HUES64 (cell line): ENCODE data around the gene IMPA2.

Experiments used
- H3K27ac ChIP-seq: 2 replicates; pipeline ENCODE4 v1.7.0; 2013; ENCODE audit warnings: low read depth, low read length, inconsistent platforms
- H3K27me3 ChIP-seq: 2 replicates; pipeline ENCODE4 v1.6.1; 2013; ENCODE audit warnings: mild to moderate bottlenecking, low read length; ENCODE audit not compliant: insufficient read depth
- H3K36me3 ChIP-seq: 2 replicates; pipeline ENCODE4 v1.6.1; 2013; ENCODE audit warnings: mild to moderate bottlenecking, low read length; ENCODE audit not compliant: insufficient read depth
- H3K4me1 ChIP-seq: 2 replicates; pipeline ENCODE4 v1.6.1; 2013; ENCODE audit warnings: mild to moderate bottlenecking, low read length, moderate library complexity; ENCODE audit not compliant: insufficient read depth
- H3K4me3 ChIP-seq: 2 replicates; pipeline ENCODE4 v1.5.1; 2013; ENCODE audit warnings: mild to moderate bottlenecking, low read length, moderate library complexity
- H3K9ac ChIP-seq: 2 replicates; pipeline ENCODE4 v1.6.1; 2013; ENCODE audit warnings: mild to moderate bottlenecking, low read depth, low read length
- H3K9me3 ChIP-seq: 2 replicates; pipeline ENCODE4 v1.6.1; 2013; ENCODE audit warnings: low read depth, low read length; ENCODE audit not compliant: insufficient read depth
- WGBS: fragments of 150-250, 120-280 bp; methylation state at CpG from one replicate; pipeline ENCODE4 v1.1.7; 2013; ENCODE audit warnings: missing lambda C conversion rate; 5-methylcytosine and 5-hydroxymethylcytosine counted together

IMPA2 gene

GRCh38 chr18:12021077-12021476 is 39.8 kb downstream of the IMPA2 start:
- Histone ChIP-seq H3K9ac (no peak overlapping the region), H3K27me3 (no peaks in the 10 kb centered on the region)
- whole genome bisulfite sequencing: 97% methylated on average over 2 of the region's 2 CpGs

DNA sequence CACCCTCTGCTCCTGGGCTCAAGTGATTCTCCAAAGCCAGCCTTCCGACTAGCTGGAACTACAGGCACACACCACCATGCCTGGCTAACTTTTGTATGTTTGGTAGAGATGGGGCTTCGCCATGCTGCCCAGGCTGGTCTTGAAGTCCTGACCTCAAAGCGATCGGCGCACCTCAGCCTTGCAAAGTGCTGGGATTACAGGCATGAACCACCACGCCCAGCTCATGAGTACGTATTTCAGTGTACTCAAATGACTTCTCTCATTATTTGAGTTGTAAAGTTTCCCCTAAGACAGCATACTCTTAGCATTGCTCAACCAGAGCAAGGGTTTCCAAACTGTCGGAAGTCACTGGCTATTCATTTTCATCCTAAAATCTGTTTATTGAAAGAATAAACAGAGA is 40.3 kb downstream of the IMPA2 start:
- Histone ChIP-seq H3K9ac (no peak overlapping the region), H3K4me3 (no peak overlapping the region), H3K27me3 (no peaks in the 10 kb centered on the region), H3K4me1 (no peaks in the 10 kb centered on the region), H3K9me3 (no peaks in the 10 kb centered on the region), H3K27ac (no peak overlapping the region), H3K36me3 (peaks cover 59% of the 10 kb centered on the region)
- WGBS: 95% methylated on average over 7 of the region's 8 CpGs

More at GRCh38 chr18:12021077-12021476, 39.8 kb downstream of the IMPA2 start:
- Histone ChIP-seq H3K36me3 (peaks cover 64% of the 10 kb centered on the region), H3K27ac (no peak overlapping the region), H3K9me3 (no peaks in the 10 kb centered on the region), H3K4me1 (no peaks in the 10 kb centered on the region), H3K4me3 (no peak overlapping the region)

DNA sequence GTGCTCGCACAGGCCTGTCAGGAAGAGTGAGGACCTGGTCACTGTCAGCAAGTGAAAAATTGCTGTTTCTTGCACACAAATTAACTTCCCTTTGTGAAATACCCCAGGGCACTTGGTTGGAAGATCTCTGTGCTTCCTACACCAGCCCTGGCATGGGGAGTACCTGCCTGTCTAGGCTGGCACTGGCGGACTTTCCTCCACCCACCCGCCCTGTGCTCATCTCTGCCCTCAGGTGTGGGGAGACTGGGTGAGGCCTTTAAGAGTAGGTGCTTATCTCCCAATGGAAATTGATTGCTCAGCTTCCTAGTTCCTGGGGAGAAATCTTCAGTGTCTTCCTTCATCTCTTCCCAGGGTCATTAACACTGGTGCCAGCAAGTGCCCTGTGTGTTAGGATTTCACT is 42.1 kb downstream of the IMPA2 start:
- Histone ChIP-seq H3K4me1 (no peaks in the 10 kb centered on the region), H3K4me3 (no peak overlapping the region), H3K9ac (no peak overlapping the region), H3K36me3 (peaks cover 50% of the 10 kb centered on the region), H3K27ac (no peak overlapping the region), H3K27me3 (no peaks in the 10 kb centered on the region), H3K9me3 (no peaks in the 10 kb centered on the region)
- 97% methylated on average over 3 of the region's 3 CpGs for WGBS

- Histone ChIP-seq H3K9me3 (no peaks in the 10 kb centered on the region), H3K27ac (no peak overlapping the region), H3K36me3 (peaks cover 61% of the 10 kb centered on the region), H3K27me3 (no peaks in the 10 kb centered on the region), H3K9ac (no peak overlapping the region), H3K4me3 (no peak overlapping the region), H3K4me1 (no peaks in the 10 kb centered on the region)
- WGBS: 95% methylated on average over 5 of the region's 5 CpGs
These were observed 45.3 kb downstream of the IMPA2 start for GRCh38 chr18:12026562-12026961.

GRCh38 chr18:12027046-12027445 is 45.7 kb downstream of the IMPA2 start:
- no peak overlapping the region for H3K9ac ChIP-seq
- H3K27ac ChIP-seq: no peak overlapping the region
- peaks cover 61% of the 10 kb centered on the region for H3K36me3 ChIP-seq
- no peaks in the 10 kb centered on the region for H3K27me3 ChIP-seq
- no peaks in the 10 kb centered on the region for H3K4me1 ChIP-seq
- WGBS: 91% methylated on average over 9 of the region's 9 CpGs
- no peaks in the 10 kb centered on the region for H3K9me3 ChIP-seq
- no peak overlapping the region for H3K4me3 ChIP-seq

- Histone ChIP-seq H3K9me3 (no peaks in the 10 kb centered on the region), H3K27me3 (no peaks in the 10 kb centered on the region), H3K9ac (no peak overlapping the region), H3K4me1 (no peaks in the 10 kb centered on the region), H3K36me3 (peaks cover 64% of the 10 kb centered on the region), H3K27ac (no peak overlapping the region), H3K4me3 (no peak overlapping the region)
- 92% methylated on average over 4 of the region's 4 CpGs for WGBS
These were observed 46.2 kb downstream of the IMPA2 start for GRCh38 chr18:12027480-12027879.

- 90% methylated on average over 15 of the region's 15 CpGs for WGBS
- H3K9me3 ChIP-seq: no peaks in the 10 kb centered on the region
- H3K9ac ChIP-seq: no peak overlapping the region
- H3K27ac ChIP-seq: no peak overlapping the region
- no peak overlapping the region for H3K4me3 ChIP-seq
- H3K4me1 ChIP-seq: no peaks in the 10 kb centered on the region
- H3K27me3 ChIP-seq: no peaks in the 10 kb centered on the region
- peaks cover 64% of the 10 kb centered on the region for H3K36me3 ChIP-seq
These were observed 46.8 kb downstream of the IMPA2 start for GRCh38 chr18:12028040-12028628.

DNA sequence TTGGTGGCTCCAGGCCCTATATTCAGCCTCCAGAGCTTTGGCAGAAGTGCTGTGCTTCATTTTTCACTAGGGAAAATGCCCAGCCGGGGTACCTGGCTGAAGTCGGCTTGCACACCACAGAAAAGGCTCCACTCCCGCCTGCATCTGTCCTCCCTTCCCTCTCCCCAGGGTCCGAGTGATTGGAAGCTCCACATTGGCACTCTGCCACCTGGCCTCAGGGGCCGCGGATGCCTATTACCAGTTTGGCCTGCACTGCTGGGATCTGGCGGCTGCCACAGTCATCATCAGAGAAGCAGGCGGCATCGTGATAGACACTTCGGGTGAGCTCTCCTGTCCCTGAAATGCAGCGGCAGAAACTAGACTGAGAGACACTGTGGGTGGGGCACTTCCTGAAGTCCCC is 47.4 kb downstream of the IMPA2 start:
- 96% methylated on average over 11 of the region's 11 CpGs for WGBS
- Histone ChIP-seq H3K9me3 (no peaks in the 10 kb centered on the region), H3K27me3 (no peaks in the 10 kb centered on the region), H3K36me3 (peaks cover 60% of the 10 kb centered on the region), H3K9ac (no peak overlapping the region), H3K27ac (no peak overlapping the region), H3K4me1 (peaks cover 5% of the 10 kb centered on the region), H3K4me3 (no peak overlapping the region)

DNA sequence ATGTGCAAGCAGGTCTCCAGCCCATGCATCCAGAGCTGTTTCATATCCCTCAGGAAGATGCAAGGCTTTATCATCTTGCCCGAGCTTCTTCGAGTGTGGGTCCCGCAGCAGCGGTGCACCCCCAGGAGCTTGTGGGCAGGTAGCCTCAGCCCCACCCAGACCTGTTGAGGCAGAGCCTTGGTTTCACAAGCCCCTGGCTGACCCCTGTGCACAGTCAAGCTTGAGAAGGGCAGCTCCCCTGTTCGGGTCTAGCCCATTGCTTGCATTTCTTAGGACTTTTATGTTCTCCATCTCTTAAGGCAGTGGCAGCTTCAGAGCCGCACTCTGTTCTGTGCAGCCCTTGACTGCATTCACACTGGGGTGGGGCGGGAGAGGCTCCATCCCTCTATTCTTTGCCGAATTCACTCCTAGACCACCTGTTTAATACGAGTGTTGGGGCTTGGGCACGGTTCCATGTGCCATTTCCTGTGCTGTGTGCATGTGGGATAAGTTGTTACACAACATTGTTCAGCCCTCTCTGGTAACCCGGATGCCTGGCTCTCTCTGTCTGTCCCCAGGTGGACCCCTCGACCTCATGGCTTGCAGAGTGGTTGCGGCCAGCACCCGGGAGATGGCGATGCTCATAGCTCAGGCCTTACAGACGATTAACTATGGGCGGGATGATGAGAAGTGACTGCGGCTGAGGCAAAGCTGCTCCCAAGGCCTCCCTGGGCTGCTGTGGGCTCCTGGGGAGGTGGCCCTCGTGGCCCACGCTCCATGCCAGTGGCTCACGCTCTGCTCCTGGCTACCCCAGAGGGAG is 48.7 kb downstream of the IMPA2 start:
- no peak overlapping the region for H3K9ac ChIP-seq
- peaks cover 53% of the 10 kb centered on the region for H3K36me3 ChIP-seq
- H3K9me3 ChIP-seq: no peaks in the 10 kb centered on the region
- H3K4me3 ChIP-seq: no peak overlapping the region
- WGBS: 95% methylated on average over 21 of the region's 21 CpGs
- no peaks in the 10 kb centered on the region for H3K27me3 ChIP-seq
- no peak overlapping the region for H3K27ac ChIP-seq
- peaks cover 6% of the 10 kb centered on the region for H3K4me1 ChIP-seq

- peaks cover 49% of the 10 kb centered on the region for H3K36me3 ChIP-seq
- WGBS: 96% methylated on average over 10 of the region's 10 CpGs
- H3K27ac ChIP-seq: no peak overlapping the region
- H3K27me3 ChIP-seq: no peaks in the 10 kb centered on the region
- H3K9ac ChIP-seq: no peak overlapping the region
- H3K9me3 ChIP-seq: no peaks in the 10 kb centered on the region
- peaks cover 6% of the 10 kb centered on the region for H3K4me1 ChIP-seq
- H3K4me3 ChIP-seq: no peak overlapping the region
These were observed 49.4 kb downstream of the IMPA2 start for GRCh38 chr18:12030670-12031069.

DNA sequence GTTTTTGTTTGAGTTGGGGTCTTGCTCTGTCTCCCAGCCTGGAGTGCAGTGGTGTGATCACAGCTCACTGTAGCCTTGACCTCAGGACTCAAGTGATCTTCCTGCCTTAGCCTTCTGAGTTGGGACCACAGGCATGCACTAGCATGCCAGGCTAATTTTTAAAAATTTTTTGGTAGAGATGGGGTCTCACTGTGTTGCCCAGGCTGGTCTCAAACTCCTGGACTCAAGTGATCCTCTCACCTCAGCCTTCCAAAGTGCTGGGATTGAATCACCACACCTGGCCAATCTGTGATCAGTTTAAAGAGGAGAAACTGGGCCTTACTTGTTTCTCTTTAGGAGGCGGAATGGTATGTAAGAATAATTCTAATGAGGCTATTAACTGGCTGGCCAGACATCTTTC is 49.9 kb downstream of the IMPA2 start:
- 96% methylated on average over 1 of the region's 1 CpG for WGBS
- Histone ChIP-seq H3K9ac (no peak overlapping the region), H3K4me3 (no peak overlapping the region), H3K36me3 (peaks cover 49% of the 10 kb centered on the region), H3K9me3 (no peaks in the 10 kb centered on the region), H3K27ac (no peak overlapping the region), H3K27me3 (no peaks in the 10 kb centered on the region), H3K4me1 (peaks cover 6% of the 10 kb centered on the region)
